SK-N-MC (cell line): ENCODE measurements around the gene APOBEC3H.

ENCODE experiments used
- EZH2 ChIP-seq: fragments of 200-600 bp; sonication (generic); IDR thresholded peaks from one replicate; pipeline ENCODE4 v1.6.1; 2017; ENCODE audit warnings: antibody characterized with exemption
- FOXP2 ChIP-seq: optimal IDR thresholded peaks from 2 replicates; pipeline ENCODE3; 2011; ENCODE audit warnings: mild to moderate bottlenecking, moderate library complexity; ENCODE audit not compliant: insufficient read depth; ENCODE audit errors: extremely low read length, control extremely low read depth
- POLR2AphosphoS5 ChIP-seq: IDR thresholded peaks from 2 replicates; pipeline ENCODE4 v1.6.1; 2012; ENCODE audit warnings: mild to moderate bottlenecking, low read depth, low read length, borderline replicate concordance

DNA sequence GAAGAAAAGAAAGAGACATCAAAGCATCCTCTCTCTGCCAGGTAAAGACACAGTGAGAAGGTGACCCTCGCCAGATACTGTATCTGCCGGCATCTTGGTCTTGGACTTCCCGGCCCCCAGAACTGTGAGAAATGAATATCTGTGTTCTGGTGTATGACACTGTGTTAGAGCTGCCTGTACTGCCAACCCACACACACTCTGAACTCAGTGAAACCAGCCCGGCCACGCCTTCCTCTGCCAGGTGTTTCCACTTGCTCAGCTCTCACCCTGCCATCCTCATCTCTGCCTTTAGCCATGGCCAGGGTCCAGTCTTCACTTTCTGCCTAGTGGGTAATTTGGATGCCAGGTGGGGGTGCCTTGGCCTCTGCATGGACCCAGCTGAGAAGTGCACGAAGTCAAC, 31.5 kb downstream of the APOBEC3H start:
- TF ChIP-seq POLR2AphosphoS5 (no peak), EZH2 (no peak), FOXP2 (no peak)
